Activated CD8-positive, alpha-beta memory T cell treated with anti-CD3 and anti-CD28 coated beads, Interleukin-2, amount 50 U/mL, for 4 hours (primary cell): ENCODE data around the gene NFKBIB.
"Not testable (repeated sequence)": the region's sequence is repeated elsewhere in the genome, so short reads cannot be mapped to it uniquely, and the experiment has no call there.

ENCODE experiments used
- DNase-seq: peaks from one replicate; pipeline ENCODE4 v3.0.0-alpha.2; 2020

NFKBIB gene

GRCh38 chr19:38877781-38878574 lies 21.8 kb upstream of the NFKBIB start, which contains the start of gene RINL:
RINL (minus strand) TSS chr19:38878275; CDS start chr19:38876742, 1,533 bp downstream.
- DNase-seq = peak; percentile 66

GRCh38 chr19:38878575-38879399 lies 21.0 kb upstream of the NFKBIB start:
- DNase-seq = no peak

- DNase-seq = no peak
These were observed 20.4 kb upstream of the NFKBIB start for GRCh38 chr19:38879400-38879751.

GRCh38 chr19:38880076-38880881 lies 19.5 kb upstream of the NFKBIB start:
- no peak for DNase-seq

GRCh38 chr19:38880882-38881609 lies 18.7 kb upstream of the NFKBIB start:
- no peak for DNase-seq

GRCh38 chr19:38883286-38883685 lies 16.5 kb upstream of the NFKBIB start:
- DNase-seq = no peak

- DNase-seq = not testable (repeated sequence)
These were observed 15.1 kb upstream of the NFKBIB start for GRCh38 chr19:38884691-38885090.

GRCh38 chr19:38888876-38889275 lies 10.9 kb upstream of the NFKBIB start:
- no peak for DNase-seq

- DNase-seq = no peak
These were observed 10.0 kb upstream of the NFKBIB start for GRCh38 chr19:38889803-38890202.

- no peak for DNase-seq
These were observed 9.1 kb upstream of the NFKBIB start for GRCh38 chr19:38890686-38891085.

GRCh38 chr19:38891771-38892170 lies 8.0 kb upstream of the NFKBIB start:
- DNase-seq = no peak

- no peak for DNase-seq
These were observed 6.9 kb upstream of the NFKBIB start for GRCh38 chr19:38892841-38893240.

GRCh38 chr19:38893341-38893771 lies 6.4 kb upstream of the NFKBIB start:
- DNase-seq = no peak

GRCh38 chr19:38894968-38895367 lies 4.8 kb upstream of the NFKBIB start:
- DNase-seq = no peak

GRCh38 chr19:38898788-38899446 lies 852 bp upstream of the NFKBIB start:
- no peak for DNase-seq

- DNase-seq = no peak
These were observed 447 bp downstream of the NFKBIB start for GRCh38 chr19:38900202-38900629.

- no peak for DNase-seq
These were observed 998 bp downstream of the NFKBIB start for GRCh38 chr19:38900743-38901190.

GRCh38 chr19:38901683-38902082 lies 1.9 kb downstream of the NFKBIB start:
- DNase-seq = no peak

GRCh38 chr19:38904581-38905539 lies 5.1 kb downstream of the NFKBIB start:
- no peak for DNase-seq

- DNase-seq = no peak
These were observed 5.9 kb downstream of the NFKBIB start for GRCh38 chr19:38905620-38906019.

GRCh38 chr19:38907227-38907626 lies 7.5 kb downstream of the NFKBIB start:
- no peak for DNase-seq
